LNCaP clone FGC (cell line): ENCODE measurements around the gene ZSCAN4.

Source experiments
- DNase-seq: peaks from one replicate; pipeline ENCODE4 v3.0.0-alpha.2; 2011; ENCODE audit warnings: low read depth
- H3K4me3 ChIP-seq: 2 replicates; pipeline ENCODE4 v1.5.1; 2011; ENCODE audit warnings: mild to moderate bottlenecking, low read depth, low read length, control low read depth
- TF ChIP-seq, protein P1 (sequence below): IDR thresholded peaks from 2 replicates; pipeline ENCODE4 v1.5.1; 2012; ENCODE audit warnings: mild to moderate bottlenecking; ENCODE audit not compliant: control insufficient read depth, insufficient read depth; ENCODE audit errors: extremely low read depth

ZSCAN4 gene, protein sequence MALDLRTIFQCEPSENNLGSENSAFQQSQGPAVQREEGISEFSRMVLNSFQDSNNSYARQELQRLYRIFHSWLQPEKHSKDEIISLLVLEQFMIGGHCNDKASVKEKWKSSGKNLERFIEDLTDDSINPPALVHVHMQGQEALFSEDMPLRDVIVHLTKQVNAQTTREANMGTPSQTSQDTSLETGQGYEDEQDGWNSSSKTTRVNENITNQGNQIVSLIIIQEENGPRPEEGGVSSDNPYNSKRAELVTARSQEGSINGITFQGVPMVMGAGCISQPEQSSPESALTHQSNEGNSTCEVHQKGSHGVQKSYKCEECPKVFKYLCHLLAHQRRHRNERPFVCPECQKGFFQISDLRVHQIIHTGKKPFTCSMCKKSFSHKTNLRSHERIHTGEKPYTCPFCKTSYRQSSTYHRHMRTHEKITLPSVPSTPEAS

DNA sequence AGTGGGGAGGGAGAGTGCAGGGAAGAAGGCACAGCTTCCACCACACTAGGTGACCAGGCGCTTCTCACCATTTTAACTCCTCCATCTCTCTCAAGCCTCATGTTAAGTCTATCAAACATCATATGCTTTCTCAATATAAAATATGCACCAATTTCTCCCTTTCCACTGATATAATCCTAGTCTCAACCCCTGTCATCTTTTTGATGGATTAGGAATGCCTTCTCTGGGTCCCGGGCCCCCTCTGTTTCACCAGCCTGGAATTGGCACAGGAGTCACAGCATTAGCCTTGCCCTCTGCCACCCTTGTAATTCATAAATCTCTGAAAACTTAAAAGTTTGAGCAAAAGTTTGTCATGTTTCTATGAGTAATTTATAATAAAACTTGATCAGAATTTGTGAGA lies at the start of gene ZSCAN4:
Gene ZSCAN4, plus strand, starts transcription at position 301 of the 400 bp plus-strand sequence. CDS start 7,211 bp downstream, outside the sequence.
- no peak within 1 kb of the TSS for H3K4me3 ChIP-seq
- DNase-seq: no peak
- TF ChIP-seq, protein P1, sequence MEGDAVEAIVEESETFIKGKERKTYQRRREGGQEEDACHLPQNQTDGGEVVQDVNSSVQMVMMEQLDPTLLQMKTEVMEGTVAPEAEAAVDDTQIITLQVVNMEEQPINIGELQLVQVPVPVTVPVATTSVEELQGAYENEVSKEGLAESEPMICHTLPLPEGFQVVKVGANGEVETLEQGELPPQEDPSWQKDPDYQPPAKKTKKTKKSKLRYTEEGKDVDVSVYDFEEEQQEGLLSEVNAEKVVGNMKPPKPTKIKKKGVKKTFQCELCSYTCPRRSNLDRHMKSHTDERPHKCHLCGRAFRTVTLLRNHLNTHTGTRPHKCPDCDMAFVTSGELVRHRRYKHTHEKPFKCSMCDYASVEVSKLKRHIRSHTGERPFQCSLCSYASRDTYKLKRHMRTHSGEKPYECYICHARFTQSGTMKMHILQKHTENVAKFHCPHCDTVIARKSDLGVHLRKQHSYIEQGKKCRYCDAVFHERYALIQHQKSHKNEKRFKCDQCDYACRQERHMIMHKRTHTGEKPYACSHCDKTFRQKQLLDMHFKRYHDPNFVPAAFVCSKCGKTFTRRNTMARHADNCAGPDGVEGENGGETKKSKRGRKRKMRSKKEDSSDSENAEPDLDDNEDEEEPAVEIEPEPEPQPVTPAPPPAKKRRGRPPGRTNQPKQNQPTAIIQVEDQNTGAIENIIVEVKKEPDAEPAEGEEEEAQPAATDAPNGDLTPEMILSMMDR: no peak

- no peak for DNase-seq
- TF ChIP-seq, protein P1: no peak
- H3K4me3 ChIP-seq: no peak overlapping the region
These were observed 47.9 kb upstream of the ZSCAN4 start for GRCh38 chr19:57620673-57621348.

GRCh38 chr19:57623091-57623490 lies 45.6 kb upstream of the ZSCAN4 start:
- H3K4me3 ChIP-seq: no peak overlapping the region
- no peak for DNase-seq
- TF ChIP-seq, protein P1: no peak

- peak within 1 kb of the TSS; percentile 85 for H3K4me3 ChIP-seq
- DNase-seq: peak; percentile 80
- TF ChIP-seq, protein P1: no peak
These were observed 35.5 kb upstream of the ZSCAN4 start, which contains the start of gene ZNF211 for GRCh38 chr19:57632987-57633831. Gene ZNF211 (plus strand): TSS chr19:57633168. CDS start chr19:57633347, 179 bp downstream.

DNA sequence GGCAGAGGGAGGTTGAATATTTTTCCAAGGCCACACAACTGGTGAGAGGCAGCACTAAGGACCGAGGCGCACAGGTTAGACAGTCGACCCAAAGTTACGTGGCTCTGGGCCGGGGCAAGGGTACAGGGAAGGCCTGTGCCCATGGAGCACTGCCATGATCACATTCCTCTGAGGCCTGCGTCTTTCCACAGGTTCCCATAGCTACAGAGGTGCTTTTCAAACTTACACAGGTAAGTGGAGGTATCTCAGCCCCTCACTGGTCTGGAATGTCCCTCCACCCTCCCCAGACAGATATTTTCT lies 35.0 kb upstream of the ZSCAN4 start:
- TF ChIP-seq, protein P1: no peak
- H3K4me3 ChIP-seq: peak overlapping the region; percentile 85
- DNase-seq: no peak

- H3K4me3 ChIP-seq: no peak overlapping the region
- TF ChIP-seq, protein P1: no peak
- no peak for DNase-seq
These were observed 31.4 kb upstream of the ZSCAN4 start for GRCh38 chr19:57637379-57637778.
